ENCODE results near the gene HMCN2. TPM values are rescaled to one million over a fixed set of nuclear protein-coding genes. Genes with fewer than 3 reads are reported as not detected.
A peak's percentile ranks its signal among the peaks of the same experiment; 100 is the strongest.
"Not testable (repeated sequence)": the region's sequence is repeated elsewhere in the genome, so short reads cannot be mapped to it uniquely, and the experiment has no call there.

The HMCN2 gene
- total RNA-seq, 4 donors from 2014 or later: 24.8 to 61.7 (median 36.1) TPM

- Histone ChIP-seq H3K9me3 (peaks cover 0 to 7% (median 0%) of the 10 kb centered on the region in 4 donors), H3K4me1 (no peaks in the 10 kb centered on the region), H3K4me3 (no peak overlapping the region), H3K27ac (no peak overlapping the region), H3K36me3 (no peaks in the 10 kb centered on the region), H3K27me3 (no peaks in the 10 kb centered on the region)
- TF ChIP-seq POLR2A (IDR thresholded peaks at IDR 0.05): no peak
- no peak for TF ChIP-seq CTCF (IDR thresholded peaks at IDR 0.05)
- peak in 1 of 3 donors; percentile 9 for DNase-seq
Measured at GRCh38 chr9:130255631-130256134, 9.9 kb upstream of the HMCN2 start.

DNA sequence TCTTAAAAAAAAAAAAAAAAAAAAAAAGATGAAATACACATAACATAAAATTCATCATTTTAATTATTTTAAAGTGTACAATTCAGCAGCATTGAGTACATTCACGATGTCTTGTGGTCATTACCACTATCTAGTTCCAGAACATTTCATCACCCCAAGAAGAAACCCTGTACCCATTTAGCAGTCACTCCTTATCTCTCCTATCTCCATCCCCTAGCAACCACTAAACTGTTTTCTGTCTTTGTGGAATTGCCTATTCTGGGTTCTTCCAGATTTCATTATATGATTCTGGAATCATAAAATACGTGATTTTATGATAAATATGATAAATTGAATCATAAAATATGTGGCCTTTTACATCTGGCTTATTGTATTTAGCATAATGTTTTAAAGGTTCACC is 8.9 kb upstream of the HMCN2 start:
- no peak for DNase-seq
- Histone ChIP-seq H3K27me3 (no peaks in the 10 kb centered on the region), H3K36me3 (no peaks in the 10 kb centered on the region), H3K9me3 (peaks cover 0 to 3% (median 0%) of the 10 kb centered on the region in 4 donors), H3K27ac (no peak overlapping the region), H3K4me1 (no peaks in the 10 kb centered on the region), H3K4me3 (no peak overlapping the region)
- TF ChIP-seq CTCF (IDR thresholded peaks at IDR 0.05) (no peak), POLR2A (IDR thresholded peaks at IDR 0.05) (no peak)

DNA sequence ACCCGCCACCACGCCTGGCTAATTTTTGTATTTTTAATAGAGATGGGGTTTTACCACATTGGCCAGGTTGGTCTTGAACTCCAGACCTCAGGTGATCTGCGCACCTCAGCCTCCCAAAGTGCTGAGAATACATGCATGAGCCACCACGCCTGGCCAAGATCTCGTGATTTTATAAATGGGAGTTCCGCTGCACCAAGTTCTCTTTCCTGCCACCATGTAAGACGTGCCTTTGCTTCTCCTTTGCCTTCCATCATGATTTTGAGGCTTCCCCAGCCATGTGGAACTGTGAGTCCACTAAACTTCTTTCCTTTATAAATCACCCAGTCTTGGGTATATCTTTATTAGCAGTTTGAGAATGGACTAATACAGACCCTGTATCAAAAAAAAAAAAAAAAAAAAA is 7.4 kb upstream of the HMCN2 start:
- H3K4me1 ChIP-seq, H3K9me3 ChIP-seq, H3K27ac ChIP-seq, H3K4me3 ChIP-seq, H3K27me3 ChIP-seq, H3K36me3 ChIP-seq: not testable (repeated sequence)
- DNase-seq: peak in 1 of 3 donors; percentile 22

GRCh38 chr9:130259044-130259443 is 6.5 kb upstream of the HMCN2 start:
- H3K36me3 ChIP-seq: no peaks in the 10 kb centered on the region
- H3K4me1 ChIP-seq: peaks cover 0 to 9% (median 0%) of the 10 kb centered on the region in 4 donors
- H3K9me3 ChIP-seq: peaks cover 0 to 3% (median 0%) of the 10 kb centered on the region in 4 donors
- no peak overlapping the region for H3K4me3 ChIP-seq
- peak in 1 of 3 donors; percentile 6 for DNase-seq
- no peaks in the 10 kb centered on the region for H3K27me3 ChIP-seq
- H3K27ac ChIP-seq: no peak overlapping the region
- TF ChIP-seq POLR2A (IDR thresholded peaks at IDR 0.05) (no peak), CTCF (IDR thresholded peaks at IDR 0.05) (no peak)

GRCh38 chr9:130260816-130261765 is 4.5 kb upstream of the HMCN2 start:
- Histone ChIP-seq H3K4me3 (no peak overlapping the region), H3K4me1 (peaks cover 0 to 22% (median 0%) of the 10 kb centered on the region in 4 donors), H3K9me3 (peaks cover 0 to 3% (median 0%) of the 10 kb centered on the region in 4 donors), H3K27ac (peak overlapping the region in 3 of 4 donors; percentile 19 to 70 (median 43)), H3K27me3 (peaks cover 0 to 8% of the 10 kb centered on the region in 2 donors), H3K36me3 (no peaks in the 10 kb centered on the region)
- DNase-seq: peak in 1 of 3 donors; percentile 45
- TF ChIP-seq CTCF (IDR thresholded peaks at IDR 0.05) (no peak), POLR2A (IDR thresholded peaks at IDR 0.05) (no peak)
